ENCODE results near the gene NAIF1. TPM values are rescaled to one million over a fixed set of nuclear protein-coding genes. Genes with fewer than 3 reads are reported as not detected.
"Not testable (repeated sequence)": the region's sequence is repeated elsewhere in the genome, so short reads cannot be mapped to it uniquely, and the experiment has no call there.

NAIF1 gene
- total RNA-seq, 1 experiment from 2014 or later = 17.9 TPM

- DNase-seq (ENCODE audit: low spot score) = no peak
These were observed 18.8 kb upstream of the NAIF1 start for GRCh38 chr9:128085943-128086342.

GRCh38 chr9:128084746-128085145, 17.6 kb upstream of the NAIF1 start:
- DNase-seq (ENCODE audit: low spot score) = no peak

- DNase-seq (ENCODE audit: low spot score) = peak; percentile 58
These were observed 15.0 kb upstream of the NAIF1 start for GRCh38 chr9:128082151-128082550.

- DNase-seq (ENCODE audit: low spot score) = peak; percentile 41
These were observed 13.9 kb upstream of the NAIF1 start for GRCh38 chr9:128081056-128081455.

GRCh38 chr9:128080206-128080605, 13.1 kb upstream of the NAIF1 start:
- no peak for DNase-seq (ENCODE audit: low spot score)

- DNase-seq (ENCODE audit: low spot score) = peak; percentile 92
These were observed 11.6 kb upstream of the NAIF1 start for GRCh38 chr9:128078504-128079434.

- peak; percentile 38 for DNase-seq (ENCODE audit: low spot score)
These were observed 10.9 kb upstream of the NAIF1 start for GRCh38 chr9:128077847-128078503.

GRCh38 chr9:128073253-128073886, 6.2 kb upstream of the NAIF1 start:
- DNase-seq (ENCODE audit: low spot score) = no peak

GRCh38 chr9:128072144-128073021, 5.3 kb upstream of the NAIF1 start:
- peak; percentile 92 for DNase-seq (ENCODE audit: low spot score)

GRCh38 chr9:128071475-128071874, 4.4 kb upstream of the NAIF1 start:
- not testable (repeated sequence) for DNase-seq (ENCODE audit: low spot score)

- DNase-seq (ENCODE audit: low spot score) = no peak
These were observed 3.8 kb upstream of the NAIF1 start for GRCh38 chr9:128070874-128071273.

GRCh38 chr9:128068386-128069205, 1.5 kb upstream of the NAIF1 start:
- peak; percentile 41 for DNase-seq (ENCODE audit: low spot score)

- peak; percentile 99 for DNase-seq (ENCODE audit: low spot score)
These were observed 695 bp upstream of the NAIF1 start, which contains the start of gene SLC25A25 for GRCh38 chr9:128067645-128068385. Gene SLC25A25 (plus strand): TSS chr9:128068232. CDS start chr9:128068320, 88 bp downstream.

- no peak for DNase-seq (ENCODE audit: low spot score)
These were observed 1.0 kb downstream of the NAIF1 start for GRCh38 chr9:128065907-128066712.

- no peak for DNase-seq (ENCODE audit: low spot score)
These were observed 4.0 kb downstream of the NAIF1 start for GRCh38 chr9:128062846-128063831.

GRCh38 chr9:128062279-128062678, 4.8 kb downstream of the NAIF1 start:
- no peak for DNase-seq (ENCODE audit: low spot score)

- DNase-seq (ENCODE audit: low spot score) = no peak
These were observed 5.7 kb downstream of the NAIF1 start for GRCh38 chr9:128061275-128061960.
